ENCODE measurements around the gene ZWILCH.

DNA sequence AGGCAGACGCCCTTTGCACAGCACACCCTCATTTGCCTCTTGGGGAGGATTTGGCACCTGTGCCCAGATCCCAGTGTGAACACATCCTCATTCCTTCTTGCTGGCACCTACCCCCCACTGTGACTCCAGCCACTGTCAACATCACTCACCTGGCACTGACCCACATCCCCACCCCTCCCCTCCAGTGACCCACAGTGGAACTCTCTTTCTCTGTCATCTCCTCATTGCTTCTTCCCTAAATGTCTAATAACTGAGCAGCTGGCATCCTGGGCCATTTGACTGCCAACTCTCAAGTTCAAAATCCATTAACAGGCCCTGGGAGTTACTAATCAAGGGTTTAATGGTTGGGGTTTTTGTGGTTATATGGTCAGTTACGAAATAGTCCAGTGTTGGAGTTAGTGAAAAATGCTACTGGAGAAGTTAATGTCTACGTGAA lies 22.0 kb upstream of the ZWILCH start:
- TF ChIP-seq EP300 (IDR thresholded peaks at IDR 0.05; ENCODE audit: borderline replicate concordance in 1 of 2, low read depth in 1 of 2, low read length in 1 of 2) (no peak), NFIC (IDR thresholded peaks at IDR 0.05; ENCODE audit: borderline replicate concordance) (no peak), ELF1 (IDR thresholded peaks at IDR 0.05) (no peak), TAF1 (IDR thresholded peaks at IDR 0.05; ENCODE audit: borderline replicate concordance, low read depth, low read length) (no peak), TEAD4 (IDR thresholded peaks at IDR 0.05; ENCODE audit: borderline replicate concordance, insufficient read depth) (no peak), NRF1 (IDR thresholded peaks at IDR 0.05; ENCODE audit: low read depth, low read length) (no peak), JUND (IDR thresholded peaks at IDR 0.05) (no peak)
- TF ChIP-seq, protein P1, sequence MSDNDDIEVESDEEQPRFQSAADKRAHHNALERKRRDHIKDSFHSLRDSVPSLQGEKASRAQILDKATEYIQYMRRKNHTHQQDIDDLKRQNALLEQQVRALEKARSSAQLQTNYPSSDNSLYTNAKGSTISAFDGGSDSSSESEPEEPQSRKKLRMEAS (IDR thresholded peaks at IDR 0.05; ENCODE audit: low read depth): no peak
